GM23248 (cell line): Measurements from ENCODE around the gene FOLR1. TPM values are rescaled to one million over a fixed set of nuclear protein-coding genes. Genes with fewer than 3 reads are reported as not detected.
"Not testable (repeated sequence)": the region's sequence is repeated elsewhere in the genome, so short reads cannot be mapped to it uniquely, and the experiment has no call there.

ENCODE experiments used
- DNase-seq: peaks from one replicate; pipeline ENCODE4 v3.0.0-alpha.2; 2015
- H2AFZ ChIP-seq: fragments of 200-600 bp; sonication (generic); 2 replicates; pipeline ENCODE4 v1.6.1; 2016; ENCODE audit warnings: antibody characterized with exemption
- H3F3A ChIP-seq: fragments of 200-600 bp; sonication (generic); 2 replicates; pipeline ENCODE4 v1.6.1; 2016; ENCODE audit warnings: mild to moderate bottlenecking, antibody characterized with exemption, mixed run types; ENCODE audit not compliant: insufficient read depth
- H3K27ac ChIP-seq: fragments of 200-600 bp; sonication (generic); 2 replicates; pipeline ENCODE4 v1.5.1; 2016; ENCODE audit warnings: mild to moderate bottlenecking
- H3K27me3 ChIP-seq: fragments of 200-600 bp; sonication (generic); replicated peaks from 2 replicates; pipeline ENCODE4 v1.6.1; 2016; ENCODE audit warnings: mild to moderate bottlenecking; ENCODE audit not compliant: insufficient read depth
- H3K36me3 ChIP-seq: fragments of 200-600 bp; sonication (generic); 2 replicates; pipeline ENCODE4 v1.6.1; 2016; ENCODE audit warnings: low read depth, mild to moderate bottlenecking
- H3K4me1 ChIP-seq: fragments of 200-600 bp; sonication (generic); 2 replicates; pipeline ENCODE4 v1.6.1; 2016; ENCODE audit warnings: mild to moderate bottlenecking; ENCODE audit not compliant: insufficient read depth
- H3K4me2 ChIP-seq: fragments of 200-600 bp; sonication (generic); one replicate; pipeline ENCODE4 v1.6.1; 2016; ENCODE audit warnings: mild to moderate bottlenecking; ENCODE audit not compliant: unreplicated experiment
- H3K4me3 ChIP-seq: fragments of 200-600 bp; sonication (generic); 2 replicates; pipeline ENCODE4 v1.5.1; 2016; ENCODE audit warnings: mild to moderate bottlenecking
- H3K79me2 ChIP-seq: fragments of 200-600 bp; sonication (generic); 2 replicates; pipeline ENCODE4 v1.6.1; 2016; ENCODE audit warnings: mild to moderate bottlenecking; ENCODE audit not compliant: insufficient read depth
- H3K9ac ChIP-seq: fragments of 200-600 bp; sonication (generic); 2 replicates; pipeline ENCODE4 v1.6.1; 2016; ENCODE audit warnings: mild to moderate bottlenecking
- H3K9me2 ChIP-seq: fragments of 200-600 bp; sonication (generic); 2 replicates; pipeline ENCODE4 v1.6.1; 2016; ENCODE audit warnings: mixed run types, mild to moderate bottlenecking, moderate library complexity; ENCODE audit not compliant: insufficient read depth
- H3K9me3 ChIP-seq: fragments of 200-600 bp; sonication (generic); one replicate; pipeline ENCODE4 v1.6.1; 2017; ENCODE audit warnings: low read depth
- H4K20me1 ChIP-seq: fragments of 200-600 bp; sonication (generic); 2 replicates; pipeline ENCODE4 v1.6.0; 2016; ENCODE audit not compliant: insufficient read depth
- EZH2 ChIP-seq: fragments of 200-600 bp; sonication (generic); IDR thresholded peaks from 2 replicates; pipeline ENCODE4 v1.6.1; 2018; ENCODE audit warnings: antibody characterized with exemption, mild to moderate bottlenecking; ENCODE audit not compliant: insufficient read depth, poor library complexity, severe bottlenecking
- EZH2phosphoT487 ChIP-seq: fragments of 200-600 bp; sonication (generic); IDR thresholded peaks from 2 replicates; pipeline ENCODE4 v1.6.1; 2018; ENCODE audit warnings: antibody characterized with exemption, moderate library complexity, mild to moderate bottlenecking, low read depth; ENCODE audit not compliant: insufficient read depth
- WGBS, 2 experiments: methylation state at CpG; one replicate each; pipeline ENCODE4 v1.1.6; 2015 to 2017; ENCODE audit warnings: low lambda C conversion rate in 2 of 2, low coverage in 1 of 2; ENCODE audit errors: missing lambda C conversion rate in 2 of 2; 5-methylcytosine and 5-hydroxymethylcytosine counted together
- in situ Hi-C: fragments of 300-500 bp; cut with MboI; formaldehyde crosslinking; loops from 2 replicates; pipeline ENCODE4 v1.15.0; 2020
- polyA plus RNA-seq: library from polyadenylated mRNA; unstranded; fragments of >200 nt; fragmentation: Nextera tagmentation; extraction: Ambion mirVana; gene quantifications from 2 replicates; pipeline ENCODE4 v1.2.1, GENCODE V29; 2016
- total RNA-seq: library from RNA; depleted of rRNA; stranded (reverse); fragments of >200 nt; shearing (Covaris generic); gene quantifications from 2 replicates; pipeline ENCODE4 v1.2.3, GENCODE V29; 2014; rRNA removed

Gene FOLR1
- total RNA-seq: not detected in 2 replicates
- polyA plus RNA-seq: 0.24 TPM in 1 of 2 replicates, not detected in the other

GRCh38 chr11:72191961-72192381, at the start of gene FOLR1:
FOLR1 (plus strand) TSS chr11:72192140; CDS start chr11:72192174, 34 bp downstream.
- H3K27me3 ChIP-seq: no peaks in the 10 kb centered on the region; the same call in 1 of the 2 replicates
- 64 to 87% methylated on average over 3 to 5 of the region's 5 CpGs for WGBS, 2 experiments
- DNase-seq: peak; percentile 11
- H4K20me1 ChIP-seq: no peaks in the 10 kb centered on the region
- in situ Hi-C loops: no loop called here
- no peak within 1 kb of the TSS for H2AFZ ChIP-seq
- TF ChIP-seq EZH2phosphoT487 (no peak), EZH2 (no peak)
- no peaks in the 10 kb centered on the region for H3K79me2 ChIP-seq
- H3K4me3 ChIP-seq: no peak within 1 kb of the TSS
- H3K9me3 ChIP-seq: no peaks in the 10 kb centered on the region
- H3F3A ChIP-seq: no peaks in the 10 kb centered on the region
- no peak within 1 kb of the TSS for H3K4me2 ChIP-seq
- H3K9ac ChIP-seq: no peak within 1 kb of the TSS
- no peaks in the 10 kb centered on the region for H3K4me1 ChIP-seq
- no peaks in the 10 kb centered on the region for H3K9me2 ChIP-seq
- H3K27ac ChIP-seq: no peak within 1 kb of the TSS
- H3K36me3 ChIP-seq: no peaks in the 10 kb centered on the region

- H2AFZ ChIP-seq, in situ Hi-C loops, H3K9me3 ChIP-seq, H3K36me3 ChIP-seq, H3K79me2 ChIP-seq, H3K4me2 ChIP-seq, H3K9me2 ChIP-seq, H4K20me1 ChIP-seq, H3K9ac ChIP-seq, H3K27me3 ChIP-seq, H3K4me3 ChIP-seq, DNase-seq: not testable (repeated sequence)
- 50 to 57% methylated on average over 1 of the region's 1 CpG for WGBS, 2 experiments
- peaks cover 59% of the 10 kb centered on the region for H3F3A ChIP-seq
- peaks cover 50% of the 10 kb centered on the region for H3K4me1 ChIP-seq
- H3K27ac ChIP-seq: 0 out of 2 replicates have a peak overlapping the region, but pooled peaks have one; percentile 88
These were observed 49.4 kb upstream of the FOLR1 start for GRCh38 chr11:72142543-72142942.

- Histone ChIP-seq H3K4me1 (peaks cover 45% of the 10 kb centered on the region), H3K27ac (peak overlapping the region; percentile 87), H3K27me3 (no peaks in the 10 kb centered on the region), H3K79me2 (no peaks in the 10 kb centered on the region), H3K4me2 (peak overlapping the region; percentile 7), H3K9me2 (no peaks in the 10 kb centered on the region), H3K9ac (peak overlapping the region; percentile 49), H3K36me3 (no peaks in the 10 kb centered on the region), H4K20me1 (no peaks in the 10 kb centered on the region), H2AFZ (no peak overlapping the region), H3F3A (peaks cover 55% of the 10 kb centered on the region), H3K4me3 (no peak overlapping the region), H3K9me3 (no peaks in the 10 kb centered on the region)
- TF ChIP-seq EZH2 (no peak), EZH2phosphoT487 (no peak)
- in situ Hi-C loops: no loop called here
- WGBS, 2 experiments: 12 to 13% methylated on average over 4 of the region's 4 CpGs
- peak; percentile 85 for DNase-seq
These were observed 47.0 kb upstream of the FOLR1 start for GRCh38 chr11:72144807-72145565.

- WGBS, 2 experiments: 30 to 34% methylated on average over 2 of the region's 2 CpGs
- TF ChIP-seq EZH2 (no peak), EZH2phosphoT487 (no peak)
- H3K4me3 ChIP-seq: no peak overlapping the region
- peaks cover 31% of the 10 kb centered on the region for H3K4me1 ChIP-seq
- H3K9ac ChIP-seq: no peak overlapping the region
- H2AFZ ChIP-seq: no peak overlapping the region
- peaks cover 41% of the 10 kb centered on the region for H3F3A ChIP-seq
- no peaks in the 10 kb centered on the region for H3K9me3 ChIP-seq
- H3K4me2 ChIP-seq: no peak overlapping the region
- H3K79me2 ChIP-seq: peaks cover 10% of the 10 kb centered on the region
- H3K9me2 ChIP-seq: no peaks in the 10 kb centered on the region
- H4K20me1 ChIP-seq: no peaks in the 10 kb centered on the region
- DNase-seq: no peak
- in situ Hi-C loops: no loop called here
- H3K36me3 ChIP-seq: no peaks in the 10 kb centered on the region
- 0 out of 2 replicates have a peak overlapping the region, but pooled peaks have one; percentile 20 for H3K27ac ChIP-seq
- H3K27me3 ChIP-seq: no peaks in the 10 kb centered on the region
These were observed 45.3 kb upstream of the FOLR1 start for GRCh38 chr11:72146625-72147024.
